Lower leg skin (tissue), 3 donors: ENCODE measurements around the gene RAD51B.

ENCODE experiments used
- CTCF ChIP-seq, 3 donors: fragments of 450-650 bp; IDR thresholded peaks; one replicate each; pipeline ENCODE4 v1.5.1; 2016; ENCODE audit warnings: antibody characterized with exemption in 3 of 3, mild to moderate bottlenecking in 3 of 3, moderate library complexity in 2 of 3
- POLR2A ChIP-seq, 2 donors: fragments of 450-650 bp; IDR thresholded peaks; one replicate each; pipeline ENCODE4 v1.6.1; 2016 to 2017; ENCODE audit warnings: antibody characterized with exemption in 2 of 2, mild to moderate bottlenecking in 1 of 2, moderate library complexity in 1 of 2

- no peak for TF ChIP-seq CTCF (IDR thresholded peaks at IDR 0.05)
- TF ChIP-seq POLR2A (IDR thresholded peaks at IDR 0.05), result no peak
Observed at GRCh38 chr14:68592948-68593556, 773.5 kb downstream of the RAD51B start.
